ENCODE data around the gene LKAAEAR1. TPM values are rescaled to one million over a fixed set of nuclear protein-coding genes. Genes with fewer than 3 reads are reported as not detected.

The LKAAEAR1 gene
- total RNA-seq, 6 experiments from 2014 or later: not detected

- no peak overlapping the region for H3K4me3 ChIP-seq
- intact Hi-C loops (cut with DNase I): no loop called here
- peaks cover 0 to 11% of the 10 kb centered on the region in 2 donors for H3K27me3 ChIP-seq
- no peaks in the 10 kb centered on the region for H3K36me3 ChIP-seq
- ATAC-seq (peak in 3 of 4 donors; percentile 2 to 10 (median 5)), DNase-seq (no peak)
- no peaks in the 10 kb centered on the region for H3K9me3 ChIP-seq
- no peak overlapping the region for H3K27ac ChIP-seq
- no peaks in the 10 kb centered on the region for H3K4me1 ChIP-seq
- no CpG with 5 or more reads among the region's 11 CpGs for WGBS (ENCODE audit: insufficient coverage, low coverage, low lambda C conversion rate, missing lambda C conversion rate)
- TF ChIP-seq CTCF (IDR thresholded peaks at IDR 0.05): no peak
- no peak for TF ChIP-seq POLR2A (IDR thresholded peaks at IDR 0.05)
Measured at GRCh38 chr20:64045346-64046011, 38.7 kb downstream of the LKAAEAR1 start.

GRCh38 chr20:64044484-64045247 lies 39.5 kb downstream of the LKAAEAR1 start:
- TF ChIP-seq CTCF (IDR thresholded peaks at IDR 0.05): no peak
- ATAC-seq: peak; percentile 28 to 44 (median 38)
- 60% methylated on average over 4 of the region's 14 CpGs for WGBS (ENCODE audit: insufficient coverage, low coverage, low lambda C conversion rate, missing lambda C conversion rate)
- Histone ChIP-seq H3K4me3 (no peak overlapping the region), H3K27me3 (peaks cover 0 to 11% of the 10 kb centered on the region in 2 donors), H3K9me3 (no peaks in the 10 kb centered on the region), H3K27ac (no peak overlapping the region), H3K36me3 (no peaks in the 10 kb centered on the region), H3K4me1 (no peaks in the 10 kb centered on the region)
- no peak for DNase-seq
- intact Hi-C loops (cut with DNase I): no loop called here

- no peak for ATAC-seq
- no peak for TF ChIP-seq POLR2A (IDR thresholded peaks at IDR 0.05)
- no peak for TF ChIP-seq CTCF (IDR thresholded peaks at IDR 0.05)
- H3K27me3 ChIP-seq: peaks cover 0 to 11% of the 10 kb centered on the region in 2 donors
- H3K4me3 ChIP-seq: no peak overlapping the region
- no peak for DNase-seq
- no peak overlapping the region for H3K27ac ChIP-seq
- no peaks in the 10 kb centered on the region for H3K36me3 ChIP-seq
- H3K4me1 ChIP-seq: peaks cover 0 to 4% (median 0%) of the 10 kb centered on the region in 4 donors
- H3K9me3 ChIP-seq: no peaks in the 10 kb centered on the region
- 88% methylated on average over 9 of the region's 9 CpGs for WGBS (ENCODE audit: insufficient coverage, low coverage, low lambda C conversion rate, missing lambda C conversion rate)
- intact Hi-C loops (cut with DNase I): no loop called here
Measured at GRCh38 chr20:64043768-64044167, 40.4 kb downstream of the LKAAEAR1 start.

- ATAC-seq: no peak
- H3K4me1 ChIP-seq: peaks cover 0 to 7% (median 0%) of the 10 kb centered on the region in 4 donors
- H3K27ac ChIP-seq: peak overlapping the region in 1 of 3 donors; percentile 70
- H3K9me3 ChIP-seq: no peaks in the 10 kb centered on the region
- TF ChIP-seq CTCF (IDR thresholded peaks at IDR 0.05): no peak
- no peak for TF ChIP-seq POLR2A (IDR thresholded peaks at IDR 0.05)
- DNase-seq: no peak
- intact Hi-C loops (cut with DNase I): no loop called here
- H3K4me3 ChIP-seq: peak overlapping the region in 2 of 3 donors; percentile 7 to 20
- peaks cover 0 to 11% of the 10 kb centered on the region in 2 donors for H3K27me3 ChIP-seq
- 8% methylated on average over 13 of the region's 55 CpGs for WGBS (ENCODE audit: insufficient coverage, low coverage, low lambda C conversion rate, missing lambda C conversion rate)
- no peaks in the 10 kb centered on the region for H3K36me3 ChIP-seq
Measured at GRCh38 chr20:64042054-64042781, 42.0 kb downstream of the LKAAEAR1 start.
